ENCODE data around the gene CARD14.

Gene CARD14

GRCh38 chr17:80177986-80178595 lies 8.3 kb downstream of the CARD14 start:
- no peak for DNase-seq (ENCODE audit: low read depth)
- H3K4me3 ChIP-seq (ENCODE audit: low read length) = no peak overlapping the region
- TF ChIP-seq CTCF (conservative IDR thresholded peaks at IDR 0.05; ENCODE audit: low read length) = no peak

GRCh38 chr17:80180192-80180591 lies 10.4 kb downstream of the CARD14 start:
- DNase-seq (ENCODE audit: low read depth) = no peak
- no peak for TF ChIP-seq CTCF (conservative IDR thresholded peaks at IDR 0.05; ENCODE audit: low read length)

GRCh38 chr17:80181431-80181830 lies 11.6 kb downstream of the CARD14 start:
- DNase-seq (ENCODE audit: low read depth) = no peak
- no peak for TF ChIP-seq CTCF (conservative IDR thresholded peaks at IDR 0.05; ENCODE audit: low read length)
- no peak overlapping the region for H3K4me3 ChIP-seq (ENCODE audit: low read length)

More at GRCh38 chr17:80180192-80180591, 10.4 kb downstream of the CARD14 start:
- H3K4me3 ChIP-seq (ENCODE audit: low read length) = no peak overlapping the region

- DNase-seq (ENCODE audit: low read depth) = no peak
- no peak overlapping the region for H3K4me3 ChIP-seq (ENCODE audit: low read length)
- no peak for TF ChIP-seq CTCF (conservative IDR thresholded peaks at IDR 0.05; ENCODE audit: low read length)
Observed at GRCh38 chr17:80182118-80182844, 12.5 kb downstream of the CARD14 start.

- H3K4me3 ChIP-seq (ENCODE audit: low read length) = no peak overlapping the region
- no peak for TF ChIP-seq CTCF (conservative IDR thresholded peaks at IDR 0.05; ENCODE audit: low read length)
- DNase-seq (ENCODE audit: low read depth) = no peak
Observed at GRCh38 chr17:80182845-80183223, 13.0 kb downstream of the CARD14 start.

GRCh38 chr17:80183581-80184422 lies 14.0 kb downstream of the CARD14 start:
- no peak overlapping the region for H3K4me3 ChIP-seq (ENCODE audit: low read length)
- no peak for DNase-seq (ENCODE audit: low read depth)
- TF ChIP-seq CTCF (conservative IDR thresholded peaks at IDR 0.05; ENCODE audit: low read length) = no peak
